GM23338 (cell line): Measurements from ENCODE around the gene ESRRB. TPM values are rescaled to one million over a fixed set of nuclear protein-coding genes. Genes with fewer than 3 reads are reported as not detected.

Experiments
- ATAC-seq: fragments of 200-7000 bp; cut with Tn5 transposase; 3 replicates; pipeline ENCODE4 v1.9.1; 2020
- DNase-seq: peaks from one replicate; pipeline ENCODE4 v3.0.0-alpha.2; 2015; ENCODE audit warnings: low spot score
- H2AFZ ChIP-seq: fragments of 200-600 bp; sonication (generic); 2 replicates; pipeline ENCODE4 v1.8.0; 2016; ENCODE audit warnings: antibody characterized with exemption, mild to moderate bottlenecking, moderate library complexity
- H3F3A ChIP-seq: fragments of 200-600 bp; sonication (generic); replicated peaks from 2 replicates; pipeline ENCODE4 v1.8.0; 2017; ENCODE audit warnings: antibody characterized with exemption, mixed run types, low read depth
- H3K27ac ChIP-seq: fragments of 200-600 bp; sonication (generic); 2 replicates; pipeline ENCODE4 v1.6.1; 2016; ENCODE audit warnings: low read depth
- H3K27me3 ChIP-seq: fragments of 200-600 bp; sonication (generic); 2 replicates; pipeline ENCODE4 v1.8.0; 2016; ENCODE audit warnings: mild to moderate bottlenecking, mixed run types, moderate library complexity; ENCODE audit not compliant: insufficient read depth
- H3K36me3 ChIP-seq: fragments of 200-600 bp; sonication (generic); 2 replicates; pipeline ENCODE4 v1.8.0; 2016; ENCODE audit warnings: mild to moderate bottlenecking; ENCODE audit not compliant: insufficient read depth
- H3K4me1 ChIP-seq: fragments of 200-600 bp; sonication (generic); 2 replicates; pipeline ENCODE4 v1.8.0; 2016; ENCODE audit warnings: mild to moderate bottlenecking, moderate library complexity; ENCODE audit not compliant: insufficient read depth
- H3K4me2 ChIP-seq: fragments of 200-600 bp; sonication (generic); 2 replicates; pipeline ENCODE4 v1.7.1; 2017; ENCODE audit warnings: mixed run types
- H3K4me3 ChIP-seq: fragments of 200-600 bp; sonication (generic); 2 replicates; pipeline ENCODE4 v1.6.1; 2016; ENCODE audit warnings: mixed run types
- H3K79me2 ChIP-seq: fragments of 200-600 bp; sonication (generic); replicated peaks from 2 replicates; pipeline ENCODE4 v1.8.0; 2017; ENCODE audit warnings: mild to moderate bottlenecking; ENCODE audit not compliant: insufficient read depth
- H3K9me2 ChIP-seq: fragments of 200-600 bp; sonication (generic); 2 replicates; pipeline ENCODE4 v1.8.0; 2017; ENCODE audit not compliant: insufficient read depth
- H4K20me1 ChIP-seq: fragments of 200-600 bp; sonication (generic); replicated peaks from 2 replicates; pipeline ENCODE4 v1.8.0; 2017; ENCODE audit warnings: mild to moderate bottlenecking; ENCODE audit not compliant: insufficient read depth
- H3K27ac Mint-ChIP-seq: 2 replicates; pipeline ENCODE4 v1.8.0; 2020; ENCODE audit warnings: inconsistent platforms, mild to moderate bottlenecking, moderate library complexity, mixed read lengths
- H3K27me3 Mint-ChIP-seq: 3 replicates; pipeline ENCODE4 v1.8.0; 2022; ENCODE audit warnings: low read depth, mild to moderate bottlenecking, moderate library complexity, mixed read lengths, inconsistent platforms; ENCODE audit not compliant: insufficient read depth, poor library complexity
- H3K36me3 Mint-ChIP-seq: 3 replicates; pipeline ENCODE4 v1.8.0; 2021; ENCODE audit warnings: low read depth, mild to moderate bottlenecking, inconsistent platforms, moderate library complexity, mixed read lengths
- H3K4me1 Mint-ChIP-seq: 3 replicates; pipeline ENCODE4 v1.8.0; 2020; ENCODE audit warnings: mild to moderate bottlenecking, inconsistent platforms, mixed read lengths
- H3K4me3 Mint-ChIP-seq: 3 replicates; pipeline ENCODE4 v1.8.0; 2021; ENCODE audit warnings: moderate library complexity, mild to moderate bottlenecking, inconsistent platforms, mixed read lengths
- H3K9me3 Mint-ChIP-seq: 3 replicates; pipeline ENCODE4 v1.8.0; 2020; ENCODE audit warnings: moderate library complexity, mild to moderate bottlenecking, inconsistent platforms, mixed read lengths
- EZH2phosphoT487 ChIP-seq: fragments of 200-600 bp; sonication (generic); IDR thresholded peaks from one replicate; pipeline ENCODE4 v1.8.1; 2018; ENCODE audit warnings: antibody characterized with exemption; ENCODE audit not compliant: unreplicated experiment
- ZNF114 ChIP-seq: fragments of 250-450 bp; sonication (Bioruptor Pico); IDR thresholded peaks from 2 replicates; pipeline ENCODE4 v1.5.0; 2020; ENCODE audit warnings: mild to moderate bottlenecking, moderate library complexity
- ZNF331 ChIP-seq: fragments of 250-450 bp; sonication (Bioruptor Pico); IDR thresholded peaks from 2 replicates; pipeline ENCODE4 v1.5.0; 2020; ENCODE audit warnings: low read depth, mild to moderate bottlenecking, moderate library complexity
- polyA plus RNA-seq: library from polyadenylated mRNA; unstranded; fragments of >200 nt; fragmentation: Nextera tagmentation; extraction: Ambion mirVana; gene quantifications from 2 replicates; pipeline ENCODE4 v1.2.1, GENCODE V29; 2016
- total RNA-seq: library from RNA; depleted of rRNA; stranded (reverse); fragments of >200 nt; shearing (Covaris generic); gene quantifications from 2 replicates; pipeline ENCODE4 v1.2.3, GENCODE V29; 2014
- TF ChIP-seq, protein P1 (sequence below): IDR thresholded peaks from one replicate; pipeline ENCODE4 v1.6.1; 2018; ENCODE audit warnings: antibody characterized with exemption; ENCODE audit not compliant: unreplicated experiment
- TF ChIP-seq, protein P2 (sequence below), 2 experiments: fragments of 200-600 bp in 1 of 2; sonication (generic) in 1 of 2; conservative IDR thresholded peaks; 2 replicates each; pipeline versions ENCODE4 v1.5.1 to v1.6.1; 2016 to 2017; ENCODE audit warnings: antibody characterized with exemption in 2 of 2, low read depth in 2 of 2, mild to moderate bottlenecking in 2 of 2, moderate library complexity in 1 of 2

Gene ESRRB
- total and polyA plus RNA-seq, 2 experiments from 2014 or later = 0.31 to 0.52 TPM

DNA sequence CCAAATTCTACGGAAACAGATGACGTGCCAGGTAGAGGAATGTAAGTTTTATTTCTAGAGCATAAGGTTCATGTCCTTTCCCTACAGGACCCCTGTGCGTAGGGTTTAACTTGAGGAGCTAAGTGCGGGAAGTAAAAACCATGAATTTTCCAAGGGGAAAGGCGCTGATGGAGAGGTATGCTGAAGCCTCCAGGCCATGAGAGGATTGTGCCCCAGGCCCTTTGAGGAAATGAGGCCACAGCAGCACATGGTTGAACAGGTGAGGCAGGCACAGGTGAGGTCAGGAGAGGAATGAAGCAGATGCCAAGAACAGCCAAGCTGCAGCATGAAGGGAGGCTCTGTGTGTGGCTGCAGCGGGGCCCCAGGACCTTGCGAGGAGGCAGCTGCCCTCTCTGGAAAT is 14.7 kb downstream of the ESRRB start (continued):
- TF ChIP-seq, protein P1, sequence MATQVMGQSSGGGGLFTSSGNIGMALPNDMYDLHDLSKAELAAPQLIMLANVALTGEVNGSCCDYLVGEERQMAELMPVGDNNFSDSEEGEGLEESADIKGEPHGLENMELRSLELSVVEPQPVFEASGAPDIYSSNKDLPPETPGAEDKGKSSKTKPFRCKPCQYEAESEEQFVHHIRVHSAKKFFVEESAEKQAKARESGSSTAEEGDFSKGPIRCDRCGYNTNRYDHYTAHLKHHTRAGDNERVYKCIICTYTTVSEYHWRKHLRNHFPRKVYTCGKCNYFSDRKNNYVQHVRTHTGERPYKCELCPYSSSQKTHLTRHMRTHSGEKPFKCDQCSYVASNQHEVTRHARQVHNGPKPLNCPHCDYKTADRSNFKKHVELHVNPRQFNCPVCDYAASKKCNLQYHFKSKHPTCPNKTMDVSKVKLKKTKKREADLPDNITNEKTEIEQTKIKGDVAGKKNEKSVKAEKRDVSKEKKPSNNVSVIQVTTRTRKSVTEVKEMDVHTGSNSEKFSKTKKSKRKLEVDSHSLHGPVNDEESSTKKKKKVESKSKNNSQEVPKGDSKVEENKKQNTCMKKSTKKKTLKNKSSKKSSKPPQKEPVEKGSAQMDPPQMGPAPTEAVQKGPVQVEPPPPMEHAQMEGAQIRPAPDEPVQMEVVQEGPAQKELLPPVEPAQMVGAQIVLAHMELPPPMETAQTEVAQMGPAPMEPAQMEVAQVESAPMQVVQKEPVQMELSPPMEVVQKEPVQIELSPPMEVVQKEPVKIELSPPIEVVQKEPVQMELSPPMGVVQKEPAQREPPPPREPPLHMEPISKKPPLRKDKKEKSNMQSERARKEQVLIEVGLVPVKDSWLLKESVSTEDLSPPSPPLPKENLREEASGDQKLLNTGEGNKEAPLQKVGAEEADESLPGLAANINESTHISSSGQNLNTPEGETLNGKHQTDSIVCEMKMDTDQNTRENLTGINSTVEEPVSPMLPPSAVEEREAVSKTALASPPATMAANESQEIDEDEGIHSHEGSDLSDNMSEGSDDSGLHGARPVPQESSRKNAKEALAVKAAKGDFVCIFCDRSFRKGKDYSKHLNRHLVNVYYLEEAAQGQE = no peak

DNA sequence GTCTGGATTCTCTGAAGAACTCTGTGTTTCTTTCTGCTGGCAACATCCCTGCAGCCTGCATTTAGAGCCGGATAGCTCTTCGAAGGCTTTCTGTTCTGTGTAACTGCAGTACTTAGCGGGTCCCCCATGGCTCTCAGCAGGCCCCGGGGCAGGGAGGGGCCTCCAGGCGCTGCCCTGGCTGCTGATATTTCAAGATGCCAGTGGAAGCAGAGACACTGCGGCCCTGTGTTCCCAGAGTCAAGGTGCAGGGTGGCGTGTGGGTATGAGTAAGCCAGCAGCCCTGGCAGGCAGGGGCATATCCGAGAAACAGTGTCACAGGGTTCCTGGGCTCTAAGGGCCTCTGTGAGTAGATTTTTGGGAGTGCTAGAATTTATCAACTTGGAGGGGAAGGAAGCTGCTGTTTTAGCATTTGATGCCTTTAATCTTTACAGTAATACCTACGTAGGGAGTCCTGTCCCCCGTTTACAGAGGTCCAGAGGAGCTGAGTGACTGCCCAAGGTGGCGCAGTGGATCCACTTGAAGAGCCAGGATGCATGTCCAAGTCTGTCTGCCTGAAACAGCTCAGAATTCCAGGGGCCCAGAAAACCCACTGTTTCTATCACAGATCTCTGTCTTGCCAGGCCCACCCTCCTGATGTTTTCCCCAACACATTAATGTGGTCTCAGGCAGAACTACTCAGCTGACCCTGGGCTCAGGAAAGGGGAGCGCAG is 16.2 kb downstream of the ESRRB start:
- H3K4me3 ChIP-seq = no peak overlapping the region

DNA sequence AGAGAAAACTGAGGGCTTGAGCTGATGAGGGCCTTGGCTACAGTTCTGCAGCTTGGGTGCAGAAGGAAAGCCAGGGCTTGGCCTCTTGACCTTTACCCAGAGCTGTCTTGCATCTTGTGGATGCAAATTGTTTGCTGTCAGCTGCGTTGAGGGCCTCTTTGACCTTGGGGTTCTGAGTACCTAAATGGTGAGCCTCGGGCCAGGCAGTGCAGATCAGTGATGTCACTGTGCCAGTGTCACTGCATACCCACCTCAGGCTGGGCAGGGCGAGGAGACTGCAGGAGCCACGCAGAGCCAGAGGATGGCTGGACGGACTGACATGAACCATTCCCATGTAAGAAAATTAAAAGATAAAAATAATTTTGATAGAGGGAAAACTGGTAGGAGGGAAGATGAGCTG is 18.6 kb downstream of the ESRRB start:
- Histone ChIP-seq H2AFZ (no peak overlapping the region), H3K4me3 (no peak overlapping the region), H3F3A (no peaks in the 10 kb centered on the region), H3K4me1 (no peaks in the 10 kb centered on the region; the same call in 1 of the 2 replicates), H3K36me3 (no peaks in the 10 kb centered on the region), H3K27me3 (no peaks in the 10 kb centered on the region), H3K9me2 (no peaks in the 10 kb centered on the region), H3K27ac (no peak overlapping the region), H3K79me2 (no peaks in the 10 kb centered on the region), H3K4me2 (no peak overlapping the region), H4K20me1 (no peaks in the 10 kb centered on the region)
- Mint-ChIP-seq H3K27me3 (peaks cover 2% of the 10 kb centered on the region), H3K4me3 (no peak overlapping the region), H3K36me3 (no peaks in the 10 kb centered on the region), H3K4me1 (peaks cover 8% of the 10 kb centered on the region), H3K9me3 (no peaks in the 10 kb centered on the region), H3K27ac (no peak overlapping the region)
- no peak for ATAC-seq
- DNase-seq = no peak
- TF ChIP-seq EZH2phosphoT487 = no peak
- no peak for TF ChIP-seq ZNF331 (CRISPR knock-in tag)

More for the DNA sequence above, 16.2 kb downstream of the ESRRB start:
- Mint-ChIP-seq H3K27me3 (peaks cover 2% of the 10 kb centered on the region), H3K4me1 (peaks cover 8% of the 10 kb centered on the region), H3K4me3 (no peak overlapping the region), H3K9me3 (no peaks in the 10 kb centered on the region), H3K36me3 (no peaks in the 10 kb centered on the region), H3K27ac (no peak overlapping the region)
- TF ChIP-seq ZNF114 (CRISPR knock-in tag) = no peak
- TF ChIP-seq, protein P2, sequence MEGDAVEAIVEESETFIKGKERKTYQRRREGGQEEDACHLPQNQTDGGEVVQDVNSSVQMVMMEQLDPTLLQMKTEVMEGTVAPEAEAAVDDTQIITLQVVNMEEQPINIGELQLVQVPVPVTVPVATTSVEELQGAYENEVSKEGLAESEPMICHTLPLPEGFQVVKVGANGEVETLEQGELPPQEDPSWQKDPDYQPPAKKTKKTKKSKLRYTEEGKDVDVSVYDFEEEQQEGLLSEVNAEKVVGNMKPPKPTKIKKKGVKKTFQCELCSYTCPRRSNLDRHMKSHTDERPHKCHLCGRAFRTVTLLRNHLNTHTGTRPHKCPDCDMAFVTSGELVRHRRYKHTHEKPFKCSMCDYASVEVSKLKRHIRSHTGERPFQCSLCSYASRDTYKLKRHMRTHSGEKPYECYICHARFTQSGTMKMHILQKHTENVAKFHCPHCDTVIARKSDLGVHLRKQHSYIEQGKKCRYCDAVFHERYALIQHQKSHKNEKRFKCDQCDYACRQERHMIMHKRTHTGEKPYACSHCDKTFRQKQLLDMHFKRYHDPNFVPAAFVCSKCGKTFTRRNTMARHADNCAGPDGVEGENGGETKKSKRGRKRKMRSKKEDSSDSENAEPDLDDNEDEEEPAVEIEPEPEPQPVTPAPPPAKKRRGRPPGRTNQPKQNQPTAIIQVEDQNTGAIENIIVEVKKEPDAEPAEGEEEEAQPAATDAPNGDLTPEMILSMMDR (conservative IDR thresholded peaks at IDR 0.05; ENCODE audit: low read depth in 2 of 2) = 0 out of 4 replicates have a peak, but pooled peaks of 1 of the 2 experiments have one; percentile 6
- H3K27ac ChIP-seq = no peak overlapping the region
- no peak overlapping the region for H3K4me2 ChIP-seq
- no peaks in the 10 kb centered on the region for H3K9me2 ChIP-seq
- H3K4me1 ChIP-seq = no peaks in the 10 kb centered on the region; the same call in 1 of the 2 replicates
- no peaks in the 10 kb centered on the region for H3F3A ChIP-seq
- H3K36me3 ChIP-seq = no peaks in the 10 kb centered on the region
- ATAC-seq (peak; percentile 16; the same call in 2 of the 3 replicates), DNase-seq (no peak)
- no peak overlapping the region for H2AFZ ChIP-seq
- H3K79me2 ChIP-seq = no peaks in the 10 kb centered on the region
- no peaks in the 10 kb centered on the region for H3K27me3 ChIP-seq
- H4K20me1 ChIP-seq = no peaks in the 10 kb centered on the region
